Stomach (tissue), 4 donors: ENCODE measurements around the gene DDX5.

Experiments
- CTCF ChIP-seq, 7 experiments: fragments of 450-650 bp in 4 of 7; fragments of 200-600 bp in 3 of 7; sonication (generic) in 3 of 7; IDR thresholded peaks; one replicate each; pipeline ENCODE4 v1.5.1; 2016 to 2019; ENCODE audit warnings: antibody characterized with exemption in 7 of 7, control low read depth in 2 of 7, mild to moderate bottlenecking in 1 of 7
- POLR2A ChIP-seq, 4 donors: fragments of 450-650 bp; IDR thresholded peaks; one replicate each; pipeline ENCODE4 v1.6.1; 2016; ENCODE audit warnings: antibody characterized with exemption in 4 of 4, control low read depth in 2 of 4, mild to moderate bottlenecking in 1 of 4, moderate library complexity in 1 of 4

GRCh38 chr17:64504769-64505339 is 1.2 kb downstream of the DDX5 start:
- TF ChIP-seq POLR2A (IDR thresholded peaks at IDR 0.05) (no peak), CTCF (IDR thresholded peaks at IDR 0.05) (no peak)
